IMR-90 (cell line): ENCODE measurements around the gene PRDM1. TPM values are rescaled to one million over a fixed set of nuclear protein-coding genes. Genes with fewer than 3 reads are reported as not detected.

Source experiments
- ATAC-seq: fragments of 200-7000 bp; cut with Tn5 transposase; 2 replicates; pipeline ENCODE4 v1.9.1; 2020; ENCODE audit warnings: low read depth, mild to moderate bottlenecking, moderate library complexity
- BruUV-seq: library from RNA; stranded (reverse); fragments of 400-500 nt; replicated peaks from 2 replicates; lab custom pipeline; 2021; lab: Mats Ljungman, UMichigan
- CTCF ChIA-PET: fragments of 300-600 bp; formaldehyde crosslinking; extraction: SDS; loops from one replicate; lab custom pipeline; 2021; ENCODE audit warnings: antibody characterized with exemption; lab: Yijun Ruan, JAX
- POLR2A ChIA-PET: fragments of 300-600 bp; sonication (Branson Sonifier 250); formaldehyde crosslinking; loops from one replicate; lab custom pipeline; 2022; ENCODE audit warnings: antibody characterized with exemption; ENCODE audit not compliant: unreplicated experiment; lab: Charles Lee
- DNase-seq: peaks from one replicate; pipeline ENCODE4 v3.0.0; 2013
- H2AFZ ChIP-seq: replicated peaks from 2 replicates; pipeline ENCODE3; 2013; ENCODE audit warnings: low read length, mild to moderate bottlenecking; ENCODE audit not compliant: poor library complexity
- H2AK5ac ChIP-seq: 2 replicates; pipeline ENCODE4 v1.6.1; 2013; ENCODE audit warnings: low read depth, low read length, inconsistent platforms
- H2AK9ac ChIP-seq: replicated peaks from 2 replicates; pipeline ENCODE3; 2013; ENCODE audit warnings: mild to moderate bottlenecking, low read depth, low read length, moderate library complexity; ENCODE audit not compliant: poor library complexity
- H2BK120ac ChIP-seq: 2 replicates; pipeline ENCODE4 v1.6.1; 2013; ENCODE audit warnings: low read depth, low read length, inconsistent platforms
- H2BK15ac ChIP-seq: 3 replicates; pipeline ENCODE4 v1.6.1; 2013; ENCODE audit warnings: low read depth, low read length, inconsistent platforms
- H2BK20ac ChIP-seq: 2 replicates; pipeline ENCODE4 v1.6.1; 2013; ENCODE audit warnings: low read depth, mild to moderate bottlenecking, inconsistent platforms, low read length, moderate library complexity
- H2BK5ac ChIP-seq: 2 replicates; pipeline ENCODE4 v1.6.1; 2013; ENCODE audit warnings: mild to moderate bottlenecking, low read depth, low read length, inconsistent platforms; ENCODE audit not compliant: poor library complexity, severe bottlenecking
- H3K14ac ChIP-seq: replicated peaks from 2 replicates; pipeline ENCODE4 v1.6.1; 2013; ENCODE audit warnings: low read depth, low read length, inconsistent platforms
- H3K18ac ChIP-seq: 2 replicates; pipeline ENCODE4 v1.6.1; 2013; ENCODE audit warnings: low read depth, low read length, control low read depth
- H3K23ac ChIP-seq: 2 replicates; pipeline ENCODE4 v1.6.1; 2013; ENCODE audit warnings: low read depth, low read length, inconsistent platforms
- H3K27ac ChIP-seq: 2 replicates; pipeline ENCODE4 v1.5.1; 2013; ENCODE audit warnings: mild to moderate bottlenecking, control low read depth, low read length; ENCODE audit not compliant: insufficient read depth
- H3K27me3 ChIP-seq: 2 replicates; pipeline ENCODE4 v1.6.1; 2013; ENCODE audit warnings: low read length; ENCODE audit not compliant: control insufficient read depth, insufficient read depth
- H3K36me3 ChIP-seq: 2 replicates; pipeline ENCODE4 v1.6.1; 2013; ENCODE audit warnings: low read length, mixed read lengths; ENCODE audit not compliant: control insufficient read depth, insufficient read depth
- H3K4ac ChIP-seq: 2 replicates; pipeline ENCODE4 v1.6.1; 2013; ENCODE audit warnings: low read depth, low read length, inconsistent platforms
- H3K4me1 ChIP-seq: 2 replicates; pipeline ENCODE4 v1.6.1; 2013; ENCODE audit warnings: low read length, mixed read lengths; ENCODE audit not compliant: control insufficient read depth, insufficient read depth
- H3K4me2 ChIP-seq: 2 replicates; pipeline ENCODE4 v1.6.1; 2013; ENCODE audit warnings: low read depth, mild to moderate bottlenecking, control low read depth, low read length, moderate library complexity
- H3K4me3 ChIP-seq: 2 replicates; pipeline ENCODE4 v1.5.1; 2013; ENCODE audit warnings: low read depth, mild to moderate bottlenecking, control low read depth, low read length, moderate library complexity; ENCODE audit not compliant: insufficient read depth
- H3K56ac ChIP-seq: 2 replicates; pipeline ENCODE4 v1.6.1; 2013; ENCODE audit warnings: low read length, inconsistent platforms; ENCODE audit not compliant: insufficient read depth; ENCODE audit errors: extremely low read depth
- H3K79me1 ChIP-seq, 2 experiments: 2 replicates each; pipeline ENCODE4 v1.6.1; 2013; ENCODE audit warnings: low read length in 2 of 2, inconsistent platforms in 1 of 2, low read depth in 1 of 2
- H3K9ac ChIP-seq: 2 replicates; pipeline ENCODE4 v1.6.1; 2013; ENCODE audit warnings: low read depth, low read length, control low read depth
- H3K9me1 ChIP-seq: 2 replicates; pipeline ENCODE4 v1.6.1; 2013; ENCODE audit warnings: low read length, inconsistent platforms; ENCODE audit not compliant: insufficient read depth
- H3K9me3 ChIP-seq: 2 replicates; pipeline ENCODE4 v1.6.1; 2013; ENCODE audit warnings: low read length; ENCODE audit not compliant: control insufficient read depth, insufficient read depth
- H4K20me1 ChIP-seq: 2 replicates; pipeline ENCODE4 v1.6.1; 2013; ENCODE audit warnings: low read length, inconsistent platforms; ENCODE audit not compliant: insufficient read depth
- H4K5ac ChIP-seq: 2 replicates; pipeline ENCODE4 v1.6.1; 2013; ENCODE audit warnings: mild to moderate bottlenecking, low read depth, low read length, control low read depth
- H4K8ac ChIP-seq, 2 experiments: 2 replicates each; pipeline ENCODE4 v1.6.1; 2013; ENCODE audit warnings: low read depth in 2 of 2, low read length in 2 of 2, control low read depth in 1 of 2, inconsistent platforms in 1 of 2
- H4K91ac ChIP-seq: 2 replicates; pipeline ENCODE4 v1.6.1; 2013; ENCODE audit warnings: low read depth, low read length, inconsistent platforms; ENCODE audit not compliant: insufficient read depth
- BHLHE40 ChIP-seq: fragments of 150-350 bp; IDR thresholded peaks from 2 replicates; pipeline ENCODE4 v1.6.1; 2016; ENCODE audit warnings: mild to moderate bottlenecking, low read depth, low read length
- CHD1 ChIP-seq: IDR thresholded peaks from 2 replicates; pipeline ENCODE4 v1.6.1; 2012; ENCODE audit warnings: low read depth, low read length, improper control_type of control experiment
- MAFK ChIP-seq: IDR thresholded peaks from 2 replicates; pipeline ENCODE4 v1.6.1; 2012; ENCODE audit warnings: low read depth, low read length, improper control_type of control experiment
- MAZ ChIP-seq: IDR thresholded peaks from 2 replicates; pipeline ENCODE4 v1.6.1; 2012; ENCODE audit warnings: low read depth, mild to moderate bottlenecking, low read length, improper control_type of control experiment, moderate library complexity, borderline replicate concordance
- MXI1 ChIP-seq: IDR thresholded peaks from 2 replicates; pipeline ENCODE4 v1.6.1; 2012; ENCODE audit warnings: low read depth, mild to moderate bottlenecking, low read length, moderate library complexity, borderline replicate concordance
- NFE2L2 ChIP-seq: fragments of 150-350 bp; IDR thresholded peaks from 2 replicates; pipeline ENCODE4 v1.6.1; 2016; ENCODE audit warnings: low read depth, mild to moderate bottlenecking, low read length
- RAD21 ChIP-seq: IDR thresholded peaks from 2 replicates; pipeline ENCODE4 v1.6.1; 2012; ENCODE audit warnings: low read length, improper control_type of control experiment
- RCOR1 ChIP-seq: IDR thresholded peaks from 2 replicates; pipeline ENCODE4 v1.6.1; 2012; ENCODE audit warnings: mild to moderate bottlenecking, low read length, improper control_type of control experiment; ENCODE audit not compliant: insufficient replicate concordance
- RFX5 ChIP-seq: IDR thresholded peaks from 2 replicates; pipeline ENCODE4 v1.8.0; 2012; ENCODE audit warnings: low read depth, mild to moderate bottlenecking, low read length, moderate library complexity
- SMC3 ChIP-seq: fragments of 150-350 bp; IDR thresholded peaks from 2 replicates; pipeline ENCODE4 v1.6.1; 2016; ENCODE audit warnings: low read depth, mild to moderate bottlenecking, antibody characterized with exemption, low read length, moderate library complexity
- WGBS, 2 experiments: methylation state at CpG; one replicate each; pipeline versions ENCODE4 v1.1.5 to v1.1.7; 2013; ENCODE audit warnings: missing lambda C conversion rate in 2 of 2; ENCODE audit not compliant: insufficient read length in 1 of 2; ENCODE audit errors: extremely low coverage in 2 of 2; 5-methylcytosine and 5-hydroxymethylcytosine counted together
- dilution Hi-C: fragments of 300-500 bp; cut with HindIII; formaldehyde crosslinking; loops from one replicate; pipeline ENCODE4 v1.14.3; 2018; ENCODE audit warnings: low sequenced_read_pairs; ENCODE audit not compliant: unreplicated experiment
- in situ Hi-C: fragments of 300-500 bp; cut with MboI; formaldehyde crosslinking; loops from 3 replicates; pipeline ENCODE4 v1.14.3; 2019; ENCODE audit warnings: low sequenced_read_pairs, inconsistent platforms, mixed read lengths
- intact Hi-C: fragments of 100-400 bp; cut with micrococcal nuclease; formaldehyde crosslinking; loops from 2 replicates; pipeline ENCODE4 v1.10.0; 2022
- polyA plus RNA-seq, 3 experiments: library from polyadenylated mRNA; depleted of rRNA; stranded (reverse); fragments of >200 nt; gene quantifications; 2 replicates each; pipeline ENCODE4 v1.2.3, GENCODE V29; 2012; ENCODE audit warnings: low replicate concordance in 1 of 3
- total RNA-seq: library from RNA; depleted of rRNA; stranded (reverse); fragments of >200 nt; gene quantifications from 2 replicates; pipeline ENCODE4 v1.2.3, GENCODE V29; 2012
- TF ChIP-seq, protein P1 (sequence below): fragments of 150-350 bp; IDR thresholded peaks from 2 replicates; pipeline ENCODE4 v1.6.1; 2017; ENCODE audit warnings: mild to moderate bottlenecking, antibody characterized with exemption, low read length, low read depth

Gene PRDM1
- total and polyA plus RNA-seq, 2 of the 4 experiments (the other 2 are of a cell fraction): 2.3 to 3.0 TPM

DNA sequence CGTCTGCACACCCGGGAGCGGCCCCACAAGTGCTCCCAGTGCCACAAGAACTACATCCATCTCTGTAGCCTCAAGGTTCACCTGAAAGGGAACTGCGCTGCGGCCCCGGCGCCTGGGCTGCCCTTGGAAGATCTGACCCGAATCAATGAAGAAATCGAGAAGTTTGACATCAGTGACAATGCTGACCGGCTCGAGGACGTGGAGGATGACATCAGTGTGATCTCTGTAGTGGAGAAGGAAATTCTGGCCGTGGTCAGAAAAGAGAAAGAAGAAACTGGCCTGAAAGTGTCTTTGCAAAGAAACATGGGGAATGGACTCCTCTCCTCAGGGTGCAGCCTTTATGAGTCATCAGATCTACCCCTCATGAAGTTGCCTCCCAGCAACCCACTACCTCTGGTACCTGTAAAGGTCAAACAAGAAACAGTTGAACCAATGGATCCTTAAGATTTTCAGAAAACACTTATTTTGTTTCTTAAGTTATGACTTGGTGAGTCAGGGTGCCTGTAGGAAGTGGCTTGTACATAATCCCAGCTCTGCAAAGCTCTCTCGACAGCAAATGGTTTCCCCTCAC is 21.0 kb downstream of the PRDM1 start:
- H3K4me2 ChIP-seq: no peak overlapping the region
- H2BK20ac ChIP-seq: no peak overlapping the region
- no peak overlapping the region for H3K27ac ChIP-seq
- intact Hi-C loops: no loop called here
- no peak overlapping the region for H3K18ac ChIP-seq
- H3K9ac ChIP-seq: no peak overlapping the region
- no peak for ATAC-seq
- H3K14ac ChIP-seq: no peak overlapping the region
- no peak for DNase-seq
- ChIA-PET CTCF (no interaction called here), POLR2A (interaction anchor here (0.6 kb wide), 1 partner anchor 22 kb away, joined by 5 read pairs; no protein-coding TSS in a partner anchor)
- peaks cover 4% of the 10 kb centered on the region; the same call in 1 of the 2 replicates for H3K4me1 ChIP-seq
- dilution Hi-C loops: no loop called here
- H4K20me1 ChIP-seq: no peaks in the 10 kb centered on the region; the same call in 1 of the 2 replicates
- WGBS, 2 experiments: 93% methylated on average over 10 of the region's 14 CpGs; no CpG with 5 or more reads in 1 of the 2 experiments
- no peak overlapping the region for H2BK15ac ChIP-seq
- H3K36me3 ChIP-seq: peaks cover 28% of the 10 kb centered on the region
- no peak overlapping the region for H2BK120ac ChIP-seq
- no peak overlapping the region for H2AFZ ChIP-seq
- TF ChIP-seq MAZ: no peak
- no peak for TF ChIP-seq RAD21
- TF ChIP-seq RFX5: no peak
- TF ChIP-seq, protein P1, sequence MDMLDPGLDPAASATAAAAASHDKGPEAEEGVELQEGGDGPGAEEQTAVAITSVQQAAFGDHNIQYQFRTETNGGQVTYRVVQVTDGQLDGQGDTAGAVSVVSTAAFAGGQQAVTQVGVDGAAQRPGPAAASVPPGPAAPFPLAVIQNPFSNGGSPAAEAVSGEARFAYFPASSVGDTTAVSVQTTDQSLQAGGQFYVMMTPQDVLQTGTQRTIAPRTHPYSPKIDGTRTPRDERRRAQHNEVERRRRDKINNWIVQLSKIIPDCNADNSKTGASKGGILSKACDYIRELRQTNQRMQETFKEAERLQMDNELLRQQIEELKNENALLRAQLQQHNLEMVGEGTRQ: no peak
- no peak for TF ChIP-seq NFE2L2
- TF ChIP-seq RCOR1: no peak
- TF ChIP-seq BHLHE40: no peak
- TF ChIP-seq SMC3: no peak
- no peak for TF ChIP-seq MXI1
- TF ChIP-seq CHD1: no peak
- TF ChIP-seq MAFK: no peak
- H3K23ac ChIP-seq: no peak overlapping the region
- peaks cover 9% of the 10 kb centered on the region; the same call in 1 of the 2 replicates for H3K9me1 ChIP-seq
- no peak overlapping the region for H2BK5ac ChIP-seq
- no peak overlapping the region for H4K5ac ChIP-seq
- H3K79me1 ChIP-seq: peaks cover 10 to 47% of the 10 kb centered on the region in 2 experiments; a peak in 3 of 4 replicates
- in situ Hi-C loops: no loop called here
- no peak overlapping the region for H3K56ac ChIP-seq
- no peak overlapping the region for H4K8ac ChIP-seq
- 0 out of 2 replicates have a peak overlapping the region, but pooled peaks have one; percentile 12 for H2AK5ac ChIP-seq
- H4K91ac ChIP-seq: no peak overlapping the region
- H3K4me3 ChIP-seq: no peak overlapping the region
- H3K4ac ChIP-seq: no peak overlapping the region
- H3K27me3 ChIP-seq: no peaks in the 10 kb centered on the region
- BruUV-seq: no TSS peak
- H3K9me3 ChIP-seq: no peaks in the 10 kb centered on the region
- no peak overlapping the region for H2AK9ac ChIP-seq
